CD4-positive, alpha-beta T cell treated with Interleukin-15 for 1 hour (primary cell): ENCODE measurements around the gene HHIPL1.

Source experiments
- DNase-seq: peaks from one replicate; pipeline ENCODE4 v3.0.0-alpha.2; 2020

HHIPL1 gene

DNA sequence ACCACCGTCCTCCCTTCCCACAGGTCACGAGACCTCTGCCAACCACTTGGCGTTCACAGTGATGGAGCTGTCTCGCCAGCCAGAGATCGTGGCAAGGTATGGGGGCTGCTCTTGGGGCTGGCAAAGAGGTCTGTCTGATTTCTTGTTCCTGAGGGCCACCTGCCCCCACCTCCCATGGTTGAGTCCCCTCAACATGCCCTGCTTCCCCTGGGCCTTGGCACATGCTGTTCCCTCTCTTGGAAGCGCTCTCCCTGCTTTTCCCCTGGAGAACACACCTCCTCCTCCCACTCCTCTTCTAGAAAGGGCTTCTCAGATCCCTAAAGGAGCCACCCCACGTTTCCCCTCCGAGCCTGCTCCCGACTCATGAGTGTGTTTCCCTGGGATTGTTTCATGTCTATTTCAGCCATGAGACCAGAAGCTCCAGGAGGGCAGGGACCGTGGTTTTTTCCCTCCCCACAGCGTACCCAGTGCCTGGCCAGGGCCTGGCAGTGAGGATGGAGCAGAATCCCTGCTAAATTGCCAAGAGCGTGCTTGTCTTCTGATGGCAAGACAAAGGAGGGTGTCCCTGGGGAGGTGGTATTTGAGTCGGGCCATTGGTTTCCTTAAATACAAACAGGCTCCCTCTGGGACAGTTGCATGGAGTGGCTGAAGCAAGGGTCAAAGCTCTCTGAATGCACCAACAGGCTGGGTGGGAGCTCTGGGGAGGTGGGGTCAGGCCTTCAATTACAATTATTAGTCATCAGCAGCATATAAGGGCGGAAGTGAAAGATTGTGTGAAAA, 73.3 kb downstream of the HHIPL1 start:
- no peak for DNase-seq

DNA sequence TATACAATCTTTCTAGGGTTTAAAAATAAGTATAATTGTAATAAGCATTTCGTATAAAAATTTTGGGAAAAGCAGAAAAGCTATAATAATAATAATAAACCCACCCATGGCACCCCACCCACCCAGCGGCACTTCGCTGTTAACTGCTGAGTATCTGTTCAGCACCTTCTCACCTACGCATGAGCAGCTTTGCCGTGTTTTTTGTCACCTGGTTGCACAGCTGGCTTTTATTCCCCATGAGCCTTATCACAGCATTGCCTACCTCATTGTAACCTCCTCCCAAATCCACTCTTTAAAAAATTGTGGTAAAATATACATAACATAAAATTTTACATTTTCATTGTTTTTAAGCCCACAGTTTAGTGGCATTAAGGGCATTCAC, 73.9 kb downstream of the HHIPL1 start:
- DNase-seq: no peak

DNA sequence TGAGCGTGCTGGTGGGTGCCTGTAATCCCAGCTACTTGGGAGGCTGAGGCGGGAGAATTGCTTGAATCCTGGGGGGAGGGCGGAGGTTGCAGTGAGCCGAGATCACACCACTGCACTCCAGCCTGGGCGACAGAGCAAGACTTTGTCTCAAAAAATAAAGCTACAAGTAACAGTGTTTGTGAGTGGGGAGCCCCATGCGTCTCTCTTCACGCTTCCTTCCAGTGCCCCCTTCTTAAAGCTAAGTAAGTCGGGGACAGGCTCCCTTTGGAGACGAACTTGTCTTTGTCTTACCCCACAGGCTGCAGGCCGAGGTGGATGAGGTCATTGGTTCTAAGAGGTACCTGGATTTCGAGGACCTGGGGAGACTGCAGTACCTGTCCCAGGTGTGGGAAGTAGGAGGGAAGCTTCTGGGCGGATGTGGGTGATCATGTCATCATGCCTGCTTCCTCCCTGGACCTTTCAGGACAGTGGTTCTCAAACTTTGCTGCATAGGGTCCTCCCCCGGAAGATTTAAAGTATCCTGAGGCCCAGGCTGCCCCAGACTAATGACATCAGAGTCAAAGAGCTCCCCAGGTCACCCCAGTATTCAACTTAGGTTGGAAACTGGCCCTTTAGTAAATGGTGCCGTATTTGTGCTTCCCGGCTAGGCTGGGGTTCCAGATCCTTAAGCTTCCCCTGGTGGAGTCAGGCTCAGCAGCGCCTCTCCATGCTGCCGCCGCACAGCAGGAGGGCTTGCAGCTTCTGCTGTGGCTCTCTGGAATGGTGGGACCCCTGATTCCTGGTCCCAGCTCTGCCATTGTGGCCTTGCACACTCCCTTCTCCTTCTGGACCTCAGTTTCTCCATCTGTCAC, 76.2 kb downstream of the HHIPL1 start:
- no peak for DNase-seq

DNA sequence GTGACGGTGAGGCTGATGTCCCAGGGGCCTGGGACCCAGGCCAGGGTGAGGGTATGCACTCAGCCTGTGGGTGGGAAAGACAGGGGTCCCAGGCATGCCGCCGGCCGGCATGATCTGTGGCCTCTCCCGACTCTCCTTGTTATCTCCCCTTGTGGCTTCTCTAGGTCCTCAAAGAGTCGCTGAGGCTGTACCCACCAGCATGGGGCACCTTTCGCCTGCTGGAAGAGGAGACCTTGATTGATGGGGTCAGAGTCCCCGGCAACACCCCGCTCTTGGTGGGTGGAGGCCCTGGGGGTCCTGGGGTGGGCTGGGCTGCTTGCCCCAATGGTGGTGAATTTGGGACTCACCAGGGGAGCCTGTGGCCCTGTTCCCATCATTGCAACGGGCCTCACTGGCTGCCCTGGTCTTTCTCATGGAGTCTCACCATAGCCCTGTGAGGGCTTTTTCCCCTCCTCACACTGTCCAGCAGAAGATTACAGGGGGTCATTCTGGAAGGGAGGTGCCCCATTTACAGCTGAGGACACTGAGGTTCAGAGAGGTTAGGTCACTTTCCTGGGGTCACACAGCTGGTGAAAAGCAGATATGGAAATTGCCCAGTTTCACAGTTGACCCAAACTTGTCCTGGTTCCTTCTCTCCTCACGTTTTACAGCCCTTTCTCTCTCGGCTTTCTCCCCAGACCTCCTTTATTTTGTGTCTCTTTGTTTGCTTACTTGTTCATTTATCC, 77.0 kb downstream of the HHIPL1 start:
- no peak for DNase-seq

DNA sequence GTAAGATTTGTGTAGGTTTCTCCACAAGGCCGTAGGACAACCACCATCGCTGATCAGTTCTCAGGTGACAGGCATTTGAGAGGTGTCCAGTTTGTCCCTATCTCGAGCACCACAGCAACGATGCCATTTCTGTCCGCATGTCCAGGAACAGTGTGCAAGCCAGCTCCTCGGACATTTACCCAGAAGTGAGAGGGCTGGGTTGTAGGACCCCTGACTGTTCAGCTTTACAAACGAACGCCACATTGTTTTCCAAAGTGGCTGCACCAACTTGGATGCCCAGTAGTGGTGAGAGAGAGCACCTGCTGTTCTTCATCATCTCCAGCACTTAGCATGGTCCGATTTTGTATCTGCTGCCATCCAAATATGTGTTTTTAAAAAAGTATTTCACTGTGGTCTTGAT, 77.8 kb downstream of the HHIPL1 start:
- no peak for DNase-seq

DNA sequence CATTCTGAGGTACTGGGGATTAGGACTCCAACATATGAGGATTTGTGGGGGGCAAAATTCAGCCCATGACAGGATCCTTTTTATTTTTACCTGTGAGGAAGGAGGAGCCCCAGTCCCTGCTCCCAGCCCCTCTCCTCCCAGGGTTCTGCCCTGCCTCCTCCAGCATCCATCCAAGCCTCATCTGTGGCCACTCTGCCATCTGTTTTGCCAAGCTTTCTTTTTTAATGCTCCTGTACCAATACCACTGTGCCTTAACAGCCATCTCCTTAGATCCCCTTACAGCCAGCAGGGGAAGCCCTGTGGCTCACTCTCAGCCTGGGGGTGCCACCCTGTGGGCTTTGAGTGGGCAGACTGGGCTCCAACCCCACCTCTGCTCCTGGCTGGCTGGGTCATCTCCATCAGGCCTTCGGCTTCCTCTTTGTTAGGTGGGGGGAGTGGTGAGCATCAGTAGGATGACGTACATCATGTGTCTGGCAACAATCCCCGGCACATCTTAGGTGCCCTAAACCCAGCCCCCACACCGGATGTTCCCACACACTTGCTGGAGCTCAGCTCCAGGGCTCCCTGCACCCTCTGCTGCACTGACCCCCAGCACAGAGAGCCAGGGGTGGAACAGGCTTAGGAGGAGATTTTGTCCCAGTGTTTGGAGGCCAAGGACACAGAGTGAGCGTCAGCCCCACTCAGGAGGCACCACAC, 79.4 kb downstream of the HHIPL1 start:
- DNase-seq: no peak

DNA sequence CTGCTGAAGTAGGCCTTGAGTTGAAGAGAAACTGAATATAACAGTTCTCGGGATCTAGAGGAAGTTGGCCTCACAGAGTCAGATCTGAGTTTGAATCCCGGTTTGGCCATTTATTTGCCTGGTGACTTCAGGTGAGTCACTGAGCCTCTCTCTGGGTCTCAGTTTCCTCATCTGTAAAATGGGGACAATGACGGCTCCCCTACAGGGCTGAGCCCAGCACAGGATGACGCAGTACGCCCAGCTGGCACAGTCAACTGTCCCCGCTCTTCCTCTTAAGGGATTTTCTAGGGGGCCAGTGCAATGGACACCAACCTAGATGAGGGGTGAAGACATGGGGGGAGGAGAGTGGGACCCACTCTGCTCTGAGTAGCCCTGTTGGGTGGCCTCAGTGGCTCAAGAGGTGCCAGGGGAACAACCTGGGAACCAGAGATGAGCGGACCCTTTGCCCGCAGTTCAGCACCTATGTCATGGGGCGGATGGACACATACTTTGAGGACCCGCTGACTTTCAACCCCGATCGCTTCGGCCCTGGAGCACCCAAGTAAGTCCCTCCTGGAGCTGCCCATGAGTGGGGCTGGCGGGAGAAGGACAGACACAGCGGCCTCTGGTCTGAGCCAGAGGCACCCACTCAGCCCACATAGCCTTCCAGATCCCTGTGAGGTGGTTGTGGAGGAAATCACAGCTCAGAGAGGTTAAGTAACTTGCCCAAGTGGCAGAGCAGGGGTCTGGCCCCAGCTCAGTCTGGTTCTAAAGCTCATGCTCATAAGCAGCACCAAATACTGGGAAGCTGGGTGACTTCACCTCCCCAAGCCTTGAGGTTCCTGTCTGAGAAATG, 80.2 kb downstream of the HHIPL1 start:
- no peak for DNase-seq

DNA sequence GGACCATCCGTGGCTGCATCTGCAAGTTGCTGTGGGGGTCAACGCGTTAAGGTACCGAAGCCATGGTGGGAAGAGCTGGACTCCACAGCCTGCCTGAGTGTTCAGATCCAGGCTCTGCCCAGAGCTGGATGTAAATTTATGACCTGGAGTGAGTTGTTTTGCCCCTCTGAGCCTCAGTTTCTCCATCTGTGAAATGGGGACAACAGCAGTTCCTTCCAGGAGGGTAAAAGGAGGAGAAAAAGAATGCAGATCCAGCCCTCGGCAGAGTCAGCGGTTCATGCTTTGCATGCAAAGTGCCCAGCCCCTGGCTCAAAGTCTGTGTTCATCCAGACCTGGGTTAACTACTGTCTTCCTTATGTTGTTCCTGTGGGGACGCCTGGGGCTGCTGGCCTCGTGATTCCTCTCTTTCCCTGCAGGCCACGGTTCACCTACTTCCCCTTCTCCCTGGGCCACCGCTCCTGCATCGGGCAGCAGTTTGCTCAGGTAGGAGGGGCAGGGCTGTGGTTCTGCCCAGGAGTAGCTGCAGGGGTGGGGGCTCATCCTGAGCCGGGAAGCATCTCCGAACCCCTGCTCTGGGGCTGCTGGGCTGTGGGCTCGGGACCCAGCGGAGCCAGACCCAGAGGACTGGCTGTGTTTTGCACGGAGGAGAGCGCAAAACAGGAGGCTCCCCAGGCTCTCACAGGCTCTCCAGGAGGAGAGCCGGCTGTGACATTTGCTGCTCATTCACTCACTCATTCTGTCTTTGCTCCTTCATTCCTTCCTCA, 81.0 kb downstream of the HHIPL1 start:
- no peak for DNase-seq

DNA sequence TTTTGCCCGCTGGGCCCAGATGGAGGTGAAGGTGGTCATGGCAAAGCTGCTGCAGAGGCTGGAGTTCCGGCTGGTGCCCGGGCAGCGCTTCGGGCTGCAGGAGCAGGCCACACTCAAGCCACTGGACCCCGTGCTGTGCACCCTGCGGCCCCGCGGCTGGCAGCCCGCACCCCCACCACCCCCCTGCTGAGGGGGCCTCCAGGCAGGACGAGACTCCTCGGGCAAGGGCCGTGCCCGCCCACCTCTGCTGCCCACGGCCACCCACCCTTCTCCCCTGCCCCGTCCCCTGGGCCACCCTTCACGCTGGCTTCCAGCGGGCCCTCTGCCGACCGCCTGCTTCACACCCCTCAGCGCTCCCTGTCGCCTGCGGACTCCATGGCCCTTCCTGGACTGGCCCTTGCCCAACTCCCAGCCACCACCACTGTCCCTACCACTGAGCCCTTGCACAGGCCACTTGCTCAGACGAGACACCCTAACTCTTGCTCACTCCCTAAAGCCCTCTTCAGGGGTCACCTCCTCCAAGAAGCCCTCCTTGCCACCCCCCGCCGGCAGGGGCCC, 81.7 kb downstream of the HHIPL1 start:
- DNase-seq: peak; percentile 12

DNA sequence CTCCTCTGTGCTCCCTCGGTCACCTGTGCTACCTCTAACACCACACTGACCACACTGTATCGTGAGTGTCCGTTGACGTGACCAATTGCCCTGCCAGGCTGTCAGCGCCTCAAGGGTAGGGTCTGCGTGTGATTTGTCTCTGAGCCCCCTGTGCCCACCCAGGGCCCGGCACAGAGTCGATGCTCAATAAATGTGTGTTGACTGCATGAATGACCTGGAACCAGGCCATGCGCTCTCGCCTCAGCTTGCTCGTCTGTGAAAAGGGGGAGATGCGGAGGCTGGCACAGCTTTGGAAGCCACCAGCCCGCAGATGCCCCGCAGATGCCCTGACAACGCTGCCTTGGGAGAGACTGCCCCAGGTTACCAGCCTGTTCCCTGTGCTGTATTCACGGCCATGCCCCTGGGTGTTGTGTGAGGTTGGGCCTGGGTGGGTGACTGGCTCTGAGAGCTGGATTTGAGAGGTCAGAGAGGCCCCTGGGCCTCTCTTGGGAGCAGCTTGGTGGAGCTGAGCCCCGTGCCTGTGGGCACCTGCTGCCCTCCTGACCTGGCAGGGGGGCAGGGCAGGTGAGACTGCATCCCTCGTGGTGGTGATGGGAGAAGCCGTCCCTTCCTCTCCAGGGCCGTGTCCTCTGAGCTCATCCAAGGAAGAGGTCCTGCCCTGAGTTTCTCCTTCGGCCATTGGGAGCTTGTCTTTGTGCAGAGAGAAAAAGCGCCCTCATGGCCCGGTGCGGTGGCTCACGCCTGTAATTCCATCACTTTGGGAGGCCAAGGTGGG, 82.4 kb downstream of the HHIPL1 start:
- DNase-seq: peak; percentile 11

DNA sequence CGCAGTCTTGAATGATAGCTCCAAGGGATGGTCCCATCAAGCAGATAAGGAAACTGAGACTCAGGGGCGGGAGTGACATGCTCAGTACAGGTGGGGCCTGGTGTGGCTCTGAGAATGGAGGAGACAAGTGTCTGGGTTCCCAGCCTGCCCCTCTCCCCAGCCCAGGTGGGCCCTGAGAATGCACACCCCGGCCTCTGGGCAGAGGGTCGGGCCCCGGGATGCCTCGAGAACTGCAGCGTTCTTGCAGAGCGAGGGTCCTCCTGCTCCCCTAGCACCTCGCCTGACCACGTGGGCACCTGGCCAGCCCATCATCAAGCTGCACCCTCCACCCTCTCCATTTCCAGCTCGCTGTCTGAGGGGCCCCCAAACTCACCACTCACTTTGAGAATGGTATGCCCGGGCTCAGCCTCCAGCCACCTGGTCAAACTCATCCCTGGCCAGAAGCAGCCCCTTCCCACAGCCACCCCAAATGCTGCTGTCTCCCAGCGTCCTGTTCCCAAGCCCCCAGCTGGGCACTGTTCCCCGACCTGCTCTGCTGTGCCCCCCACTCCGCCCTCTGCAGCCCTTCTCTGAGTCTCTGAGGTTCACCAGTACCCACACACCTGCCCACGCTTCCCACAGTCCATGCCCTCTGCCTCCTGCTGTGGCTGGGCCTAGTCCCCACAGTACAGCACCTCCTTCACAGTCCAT, 83.4 kb downstream of the HHIPL1 start:
- DNase-seq: peak; percentile 8

DNA sequence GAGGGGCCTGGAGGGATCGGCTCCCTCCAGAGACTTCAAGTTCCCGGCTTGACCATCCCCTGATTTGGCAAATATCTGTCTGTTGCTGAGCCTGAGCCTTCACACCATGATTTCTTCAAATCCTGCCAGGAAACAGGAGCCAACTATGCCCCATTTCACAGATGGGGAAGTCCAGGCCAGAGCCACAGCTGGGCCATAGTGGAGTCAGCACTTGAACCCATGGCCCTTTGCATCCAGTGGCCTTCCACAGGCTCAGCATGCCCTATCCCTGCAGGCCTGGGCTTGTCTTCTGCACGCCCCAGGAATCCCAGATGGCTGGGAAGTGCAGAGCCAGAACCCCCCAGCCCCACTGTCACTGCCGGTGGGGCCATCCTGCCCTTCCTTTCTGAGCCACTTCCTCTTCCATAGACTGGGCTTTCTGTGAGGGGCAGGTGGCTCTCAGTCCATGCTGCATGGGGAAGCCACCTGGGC, 84.1 kb downstream of the HHIPL1 start:
- peak; percentile 2 for DNase-seq
